H1 (cell line): ENCODE results near the gene DOCK1. TPM values are rescaled to one million over a fixed set of nuclear protein-coding genes. Genes with fewer than 3 reads are reported as not detected.
A peak's percentile ranks its signal among the peaks of the same experiment; 100 is the strongest.

Experiments
- CTCF ChIA-PET: fragments of 300-600 bp; sonication (Branson Sonifier 250); formaldehyde crosslinking; loops from one replicate; lab custom pipeline; 2021; ENCODE audit not compliant: partially characterized antibody; lab: Charles Lee
- POLR2A ChIA-PET: fragments of 300-600 bp; sonication (Branson Sonifier 250); formaldehyde crosslinking; loops from one replicate; lab custom pipeline; 2021; ENCODE audit warnings: inconsistent platforms; ENCODE audit not compliant: partially characterized antibody; lab: Charles Lee
- DNase-seq, 2 experiments: peaks; one replicate each; pipeline versions ENCODE4 v3.0.0 to v3.0.0-alpha.2; 2010 to 2022; ENCODE audit warnings: low spot score in 2 of 2, low read depth in 1 of 2, mixed read lengths in 1 of 2
- FAIRE-seq: peaks from 2 replicates; lab custom pipeline; 2011; peaks lifted over from hg19 to GRCh38; lab: Jason Lieb, UNC
- H2AFZ ChIP-seq: 2 replicates; pipeline ENCODE4 v1.8.1; 2012; ENCODE audit warnings: low read length, inconsistent platforms
- H2AK5ac ChIP-seq: 2 replicates; pipeline ENCODE4 v1.6.1; 2013; ENCODE audit warnings: low read depth, low read length
- H2BK120ac ChIP-seq: replicated peaks from 2 replicates; pipeline ENCODE3; 2013; ENCODE audit warnings: low read depth, low read length, inconsistent platforms
- H2BK12ac ChIP-seq: 2 replicates; pipeline ENCODE4 v1.6.1; 2013; ENCODE audit warnings: low read depth, low read length
- H2BK15ac ChIP-seq: 2 replicates; pipeline ENCODE4 v1.6.1; 2013; ENCODE audit warnings: low read length
- H2BK20ac ChIP-seq: 2 replicates; pipeline ENCODE4 v1.6.1; 2013; ENCODE audit warnings: low read length
- H2BK5ac ChIP-seq: 2 replicates; pipeline ENCODE4 v1.6.1; 2013; ENCODE audit warnings: low read depth, low read length
- H3K14ac ChIP-seq: 2 replicates; pipeline ENCODE4 v1.6.1; 2013; ENCODE audit warnings: inconsistent platforms; ENCODE audit not compliant: insufficient read length
- H3K18ac ChIP-seq: 2 replicates; pipeline ENCODE4 v1.6.1; 2013; ENCODE audit warnings: low read length; ENCODE audit errors: extremely low read depth
- H3K23ac ChIP-seq: 2 replicates; pipeline ENCODE4 v1.6.1; 2013; ENCODE audit warnings: inconsistent platforms; ENCODE audit not compliant: insufficient read length
- H3K23me2 ChIP-seq: 2 replicates; pipeline ENCODE4 v1.6.1; 2013; ENCODE audit warnings: low read depth, low read length
- H3K27ac ChIP-seq: 2 replicates; pipeline ENCODE4 v1.6.1; 2011; ENCODE audit warnings: low read depth, low read length, inconsistent platforms
- H3K27me3 ChIP-seq, 4 experiments: replicated peaks in 1 of 4; 1 replicate in 1 of 4; 2 replicates in 3 of 4; pipeline versions ENCODE4 v1.6.1 to v1.8.1; 2011 to 2013; ENCODE audit warnings: low read length in 3 of 4, mild to moderate bottlenecking in 3 of 4, inconsistent platforms in 2 of 4, mixed read lengths in 2 of 4, moderate library complexity in 1 of 4; ENCODE audit not compliant: control insufficient read depth in 3 of 4, insufficient read depth in 3 of 4; ENCODE audit errors: extremely low read depth in 1 of 4
- H3K36me3 ChIP-seq, 4 experiments: 2 replicates each; pipeline versions ENCODE4 v1.6.1 to v1.8.1; 2011 to 2013; ENCODE audit warnings: mild to moderate bottlenecking in 4 of 4, low read length in 3 of 4, moderate library complexity in 2 of 4, control low read depth in 1 of 4, inconsistent platforms in 1 of 4; ENCODE audit not compliant: insufficient read depth in 4 of 4, control insufficient read depth in 2 of 4
- H3K4ac ChIP-seq: replicated peaks from 2 replicates; pipeline ENCODE3; 2013; ENCODE audit warnings: low read length, low read depth, mixed read lengths, inconsistent platforms; ENCODE audit not compliant: insufficient read length
- H3K4me1 ChIP-seq, 4 experiments: replicated peaks in 1 of 4; 1 replicate in 1 of 4; 2 replicates in 3 of 4; pipeline versions ENCODE4 v1.6.1 to v1.8.1; 2011 to 2013; ENCODE audit warnings: low read length in 3 of 4, inconsistent platforms in 2 of 4, mixed read lengths in 1 of 4; ENCODE audit not compliant: insufficient read depth in 4 of 4, control insufficient read depth in 3 of 4
- H3K4me2 ChIP-seq, 2 experiments: 2 replicates each; pipeline versions ENCODE4 v1.6.1 to v1.8.1; 2011 to 2013; ENCODE audit warnings: low read depth in 2 of 2, low read length in 2 of 2, control low read depth in 1 of 2, inconsistent platforms in 1 of 2, mild to moderate bottlenecking in 1 of 2; ENCODE audit not compliant: insufficient read depth in 1 of 2
- H3K4me3 ChIP-seq, 4 experiments: fragments of 200-600, 300-600 bp in 1 of 4; sonication (generic), shearing (Covaris generic), sonication (Bioruptor Twin) in 1 of 4; 2 replicates each; pipeline versions ENCODE4 v1.5.1 to v1.8.1; 2011 to 2016; ENCODE audit warnings: low read length in 4 of 4, low read depth in 3 of 4, control low read depth in 2 of 4, inconsistent platforms in 2 of 4, mild to moderate bottlenecking in 2 of 4, mixed read lengths in 1 of 4, moderate library complexity in 1 of 4; ENCODE audit not compliant: insufficient read depth in 2 of 4; ENCODE audit errors: extremely low read depth in 1 of 4
- H3K56ac ChIP-seq: replicated peaks from 2 replicates; pipeline ENCODE3; 2013; ENCODE audit warnings: low read depth, mild to moderate bottlenecking, mixed read lengths, low read length, inconsistent platforms; ENCODE audit not compliant: insufficient read length
- H3K79me1 ChIP-seq: 2 replicates; pipeline ENCODE4 v1.6.1; 2013; ENCODE audit warnings: low read depth, low read length, control low read depth
- H3K79me2 ChIP-seq, 2 experiments: 2 replicates each; pipeline versions ENCODE4 v1.6.1 to v1.8.1; 2012 to 2013; ENCODE audit warnings: low read length in 2 of 2, mild to moderate bottlenecking in 2 of 2, inconsistent platforms in 1 of 2; ENCODE audit not compliant: insufficient read depth in 2 of 2, control insufficient read depth in 1 of 2
- H3K9ac ChIP-seq, 4 experiments: replicated peaks in 1 of 4; 1 replicate in 1 of 4; 2 replicates in 3 of 4; pipeline versions ENCODE4 v1.6.1 to v1.8.1; 2011 to 2013; ENCODE audit warnings: low read depth in 3 of 4, low read length in 3 of 4, control low read depth in 2 of 4, mild to moderate bottlenecking in 2 of 4, moderate library complexity in 2 of 4, inconsistent platforms in 1 of 4; ENCODE audit errors: extremely low read depth in 1 of 4
- H3K9me3 ChIP-seq, 2 experiments: 2 replicates each; pipeline versions ENCODE4 v1.6.1 to v1.8.1; 2012 to 2013; ENCODE audit warnings: mild to moderate bottlenecking in 2 of 2, moderate library complexity in 2 of 2, control low read depth in 1 of 2, inconsistent platforms in 1 of 2, low read depth in 1 of 2, low read length in 1 of 2, mixed read lengths in 1 of 2; ENCODE audit not compliant: insufficient read depth in 2 of 2
- H4K20me1 ChIP-seq, 2 experiments: replicated peaks in 1 of 2; 2 replicates each; pipeline versions ENCODE3 to v1.8.1; 2011 to 2013; ENCODE audit warnings: inconsistent platforms in 2 of 2, low read length in 2 of 2, mild to moderate bottlenecking in 1 of 2; ENCODE audit not compliant: insufficient read depth in 2 of 2, control insufficient read depth in 1 of 2
- H4K5ac ChIP-seq: 2 replicates; pipeline ENCODE4 v1.6.1; 2013; ENCODE audit warnings: low read length, low read depth, mixed read lengths, inconsistent platforms; ENCODE audit not compliant: insufficient read length
- H4K8ac ChIP-seq: 2 replicates; pipeline ENCODE4 v1.8.0; 2013; ENCODE audit warnings: mild to moderate bottlenecking, moderate library complexity, low read length, inconsistent platforms; ENCODE audit not compliant: insufficient read depth; ENCODE audit errors: extremely low read depth
- H4K91ac ChIP-seq: replicated peaks from 2 replicates; pipeline ENCODE3; 2013; ENCODE audit warnings: low read length, mixed read lengths, inconsistent platforms; ENCODE audit not compliant: insufficient read length
- CEBPB ChIP-seq: IDR thresholded peaks from 2 replicates; pipeline ENCODE4 v1.6.1; 2012; ENCODE audit warnings: low read depth, low read length
- POLR2AphosphoS5 ChIP-seq: IDR thresholded peaks from 2 replicates; pipeline ENCODE4 v1.6.1; 2011; ENCODE audit warnings: low read depth, low read length
- WGBS, 2 experiments: shearing (Covaris generic) in 1 of 2; methylation state at CpG; one replicate each; pipeline versions ENCODE4 v1.1.6 to v1.1.7; 2013 to 2015; ENCODE audit warnings: low lambda C conversion rate in 2 of 2, mixed read lengths in 2 of 2, inconsistent platforms in 1 of 2, low coverage in 1 of 2, missing lambda C conversion rate in 1 of 2; ENCODE audit not compliant: insufficient replicate concordance in 2 of 2, insufficient coverage in 1 of 2, insufficient read length in 1 of 2; ENCODE audit errors: extremely low coverage in 1 of 2, missing lambda C conversion rate in 1 of 2; 5-methylcytosine and 5-hydroxymethylcytosine counted together
- polyA plus RNA-seq, 7 experiments: library from polyadenylated mRNA; depleted of rRNA in 3 of 7; stranded (reverse) in 5 of 7; unstranded in 2 of 7; fragments of >200 nt in 5 of 7; fragments of 200-250 nt in 2 of 7; gene quantifications; 1 replicate in 5 of 7; 2 replicates in 1 of 7; 4 replicates in 1 of 7; pipeline versions ENCODE4 v1.2.1 to v1.2.3, GENCODE V29; 2011 to 2013; ENCODE audit warnings: missing spikeins in 2 of 7, mixed read lengths in 2 of 7
- total RNA-seq: library from RNA; stranded (reverse); fragmentation: NEBNext Ultra II Directional; extraction: Animal tissue kit (Norgen Biotek cat#: 25700); gene quantifications from 2 replicates; pipeline ENCODE4 v1.2.1, GENCODE V29; 2021

Gene DOCK1
- total and polyA plus RNA-seq, 2 of the 8 experiments (the other 6 are each of a cell fraction or from before 2014, with no cell fraction given) = 11.6 to 53.0 TPM

DNA sequence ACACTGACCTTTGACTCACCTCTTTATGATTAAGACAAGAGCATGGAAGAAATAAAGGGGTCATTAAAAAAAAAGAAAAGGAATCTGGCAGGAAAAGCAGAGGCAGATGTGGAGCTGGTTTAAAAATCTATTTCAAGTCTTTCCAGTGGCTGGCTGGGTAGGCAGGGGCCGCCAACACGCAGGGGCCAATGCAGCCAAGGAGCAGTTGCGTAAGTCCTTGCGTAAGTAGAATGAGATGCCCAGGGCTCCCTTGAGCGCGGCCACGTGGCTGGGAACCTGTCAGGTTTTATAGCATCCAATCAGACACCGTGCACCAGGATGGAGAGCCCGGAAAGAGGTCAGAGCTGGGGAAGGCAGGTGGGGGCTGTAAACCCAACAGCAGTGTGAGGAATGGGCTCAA, 414.9 kb downstream of the DOCK1 start:
- Histone ChIP-seq H3K4me1 (no peaks in the 10 kb centered on the region), H3K9ac (no peak overlapping the region), H2BK20ac (no peak overlapping the region), H3K79me1 (no peaks in the 10 kb centered on the region), H4K91ac (no peak overlapping the region), H3K18ac (no peak overlapping the region), H3K27me3 (no peaks in the 10 kb centered on the region), H3K23ac (no peak overlapping the region), H3K4me3 (no peak overlapping the region), H3K27ac (no peak overlapping the region), H4K20me1 (no peaks in the 10 kb centered on the region), H4K5ac (no peak overlapping the region), H4K8ac (no peak overlapping the region), H2BK120ac (no peak overlapping the region), H2BK15ac (no peak overlapping the region), H3K4ac (no peak overlapping the region), H3K23me2 (no peaks in the 10 kb centered on the region), H3K36me3 (no peaks in the 10 kb centered on the region; a peak in 1 of 8 replicates), H3K56ac (no peak overlapping the region), H2AFZ (no peak overlapping the region), H2BK5ac (no peak overlapping the region), H3K14ac (no peak overlapping the region), H3K4me2 (no peak overlapping the region), H2BK12ac (no peak overlapping the region), H2AK5ac (no peak overlapping the region), H3K79me2 (no peaks in the 10 kb centered on the region), H3K9me3 (no peaks in the 10 kb centered on the region)
- ChIA-PET POLR2A (no interaction called here), CTCF (no interaction called here)
- FAIRE-seq (no peak), DNase-seq (no peak)
- WGBS, 2 experiments = 98% methylated on average over 9 of the region's 9 CpGs; no CpG with 5 or more reads in 1 of the 2 experiments
- TF ChIP-seq POLR2AphosphoS5 = no peak
- peak; percentile 50 for TF ChIP-seq CEBPB
- TF ChIP-seq, all 59 proteins: peak for 1
